ENCODE results near the gene CES3. TPM values are rescaled to one million over a fixed set of nuclear protein-coding genes. Genes with fewer than 3 reads are reported as not detected.

CES3 gene
- total and polyA plus RNA-seq, 2 donors (not counting 3 experiments of a cell fraction or from before 2014, with no cell fraction given), result 0.10 TPM; not detected in 1

GRCh38 chr16:66947302-66948065 is 13.6 kb upstream of the CES3 start:
- Histone ChIP-seq H3K79me2 (ENCODE audit: control insufficient read depth, insufficient read depth, low read length) (no peaks in the 10 kb centered on the region), H3K4me2 (ENCODE audit: insufficient read depth, low read length) (peak overlapping the region; percentile 73), H2AFZ (ENCODE audit: low read depth, low read length) (peak overlapping the region; percentile 72), H3K4me1 (ENCODE audit: control insufficient read depth, extremely low read depth, insufficient read depth, low read length) (peaks cover 12% of the 10 kb centered on the region), H3K9ac (replicated peaks; ENCODE audit: extremely low read depth, insufficient read depth, low read length) (no peak overlapping the region), H3K9me1 (replicated peaks; ENCODE audit: control insufficient read depth, extremely low read depth, insufficient read depth, low read length) (no peaks in the 10 kb centered on the region), H3K4me3 (replicated peaks in 1 of 3; ENCODE audit: insufficient read depth in 1 of 3, low read depth in 1 of 3, low read length in 3 of 3) (peak overlapping the region; percentile 18 to 45 (median 33)), H3K27me3 (ENCODE audit: control insufficient read depth in 2 of 2, insufficient read depth in 2 of 2, low read length in 2 of 2) (peaks cover 4 to 10% of the 10 kb centered on the region in 2 experiments), H3K9me3 (replicated peaks; ENCODE audit: control insufficient read depth, insufficient read depth, low read length) (no peaks in the 10 kb centered on the region), H3K36me3 (ENCODE audit: control insufficient read depth in 2 of 2, extremely low read depth in 1 of 2, insufficient read depth in 2 of 2, low read length in 2 of 2) (peaks cover 0 to 9% of the 10 kb centered on the region in 2 experiments), H4K20me1 (replicated peaks; ENCODE audit: control insufficient read depth, extremely low read depth, insufficient read depth, low read length) (no peaks in the 10 kb centered on the region), H3K27ac (ENCODE audit: insufficient read depth, low read depth, low read length) (no peak overlapping the region)
- intact Hi-C loops (cut with micrococcal nuclease) (loop anchor here (1.0 kb wide), 2 partner anchors 52 to 518 kb away; no protein-coding TSS in a partner anchor), dilution Hi-C loops (cut with MboI; ENCODE audit: extremely low pct_ligation_motif_present, low sequenced_read_pairs) (no loop called here)
- ChIA-PET POLR2A (no interaction called here), CTCF (interaction anchor here (0.9 to 3.4 kb wide), 8 partner anchors 11 to 238 kb away, joined by 3 to 18 read pairs (median 4); partner anchors contain the start of gene CES3)
- no peak for TF ChIP-seq POLR2AphosphoS5 (IDR thresholded peaks at IDR 0.05; ENCODE audit: insufficient read depth, low read depth, low read length)
- peak; percentile 80 to 95 for TF ChIP-seq CTCF (IDR thresholded peaks at IDR 0.05; ENCODE audit: extremely low read depth in 1 of 2, insufficient read depth in 1 of 2, low read depth in 1 of 2, low read length in 2 of 2)
- no peak for TF ChIP-seq POLR2A (IDR thresholded peaks at IDR 0.05; ENCODE audit: low read depth, low read length)
- FAIRE-seq (peak; percentile 97), DNase-seq (ENCODE audit: low read depth, low spot score) (peak; percentile 90)
- no TSS peak for BruUV-seq (replicated peaks)

Data from endothelial cell of umbilical vein (primary cell).